ENCODE results near the gene TTC39A.
"Not testable (repeated sequence)": the region's sequence is repeated elsewhere in the genome, so short reads cannot be mapped to it uniquely, and the experiment has no call there.

Gene TTC39A

GRCh38 chr1:51265618-51266017 is 64.7 kb downstream of the TTC39A start:
- Histone ChIP-seq H3K27ac (ENCODE audit: low read depth, low read length) (no peak overlapping the region), H3K4me1 (ENCODE audit: control insufficient read depth, insufficient read depth, low read length) (peaks cover 16% of the 10 kb centered on the region; the same call in 1 of the 2 replicates), H3K27me3 (ENCODE audit: control insufficient read depth, insufficient read depth, low read length) (no peaks in the 10 kb centered on the region), H3K4me3 (ENCODE audit: low read depth, low read length) (no peak overlapping the region), H3K9me3 (ENCODE audit: control insufficient read depth, insufficient read depth, low read depth, low read length) (no peaks in the 10 kb centered on the region), H3K36me3 (ENCODE audit: control insufficient read depth, insufficient read depth, low read length) (peaks cover 9% of the 10 kb centered on the region), H3K9ac (ENCODE audit: low read length) (no peak overlapping the region)

GRCh38 chr1:51264451-51264850 is 65.9 kb downstream of the TTC39A start:
- Histone ChIP-seq H3K27me3 (ENCODE audit: control insufficient read depth, insufficient read depth, low read length) (no peaks in the 10 kb centered on the region), H3K27ac (ENCODE audit: low read depth, low read length) (no peak overlapping the region), H3K4me3 (ENCODE audit: low read depth, low read length) (no peak overlapping the region), H3K4me1 (ENCODE audit: control insufficient read depth, insufficient read depth, low read length) (peaks cover 16% of the 10 kb centered on the region; the same call in 1 of the 2 replicates), H3K9me3 (ENCODE audit: control insufficient read depth, insufficient read depth, low read depth, low read length) (no peaks in the 10 kb centered on the region), H3K9ac (ENCODE audit: low read length) (no peak overlapping the region), H3K36me3 (ENCODE audit: control insufficient read depth, insufficient read depth, low read length) (peaks cover 2% of the 10 kb centered on the region; the same call in 1 of the 2 replicates)

- Histone ChIP-seq H3K36me3 (ENCODE audit: control insufficient read depth, insufficient read depth, low read length) (peaks cover 2% of the 10 kb centered on the region; the same call in 1 of the 2 replicates), H3K27ac (ENCODE audit: low read depth, low read length) (no peak overlapping the region), H3K4me3 (ENCODE audit: low read depth, low read length) (no peak overlapping the region), H3K9ac (ENCODE audit: low read length) (no peak overlapping the region), H3K9me3 (ENCODE audit: control insufficient read depth, insufficient read depth, low read depth, low read length) (no peaks in the 10 kb centered on the region), H3K27me3 (ENCODE audit: control insufficient read depth, insufficient read depth, low read length) (no peaks in the 10 kb centered on the region), H3K4me1 (ENCODE audit: control insufficient read depth, insufficient read depth, low read length) (peaks cover 16% of the 10 kb centered on the region; the same call in 1 of the 2 replicates)
Observed at GRCh38 chr1:51263147-51263877, 67.0 kb downstream of the TTC39A start.

- no peaks in the 10 kb centered on the region for H3K4me1 ChIP-seq (ENCODE audit: control insufficient read depth, insufficient read depth, low read length)
- H3K27me3 ChIP-seq (ENCODE audit: control insufficient read depth, insufficient read depth, low read length), result no peaks in the 10 kb centered on the region
- no peak overlapping the region for H3K9ac ChIP-seq (ENCODE audit: low read length)
- H3K4me3 ChIP-seq (ENCODE audit: low read depth, low read length), result no peak overlapping the region
- H3K27ac ChIP-seq (ENCODE audit: low read depth, low read length), result no peak overlapping the region
- no peaks in the 10 kb centered on the region for H3K9me3 ChIP-seq (ENCODE audit: control insufficient read depth, insufficient read depth, low read depth, low read length)
- no peaks in the 10 kb centered on the region for H3K36me3 ChIP-seq (ENCODE audit: control insufficient read depth, insufficient read depth, low read length)
Observed at GRCh38 chr1:51255331-51255730, 75.0 kb downstream of the TTC39A start.

- no peak overlapping the region for H3K27ac ChIP-seq (ENCODE audit: low read depth, low read length)
- no peak overlapping the region for H3K9ac ChIP-seq (ENCODE audit: low read length)
- no peaks in the 10 kb centered on the region for H3K4me1 ChIP-seq (ENCODE audit: control insufficient read depth, insufficient read depth, low read length)
- H3K9me3 ChIP-seq (ENCODE audit: control insufficient read depth, insufficient read depth, low read depth, low read length), result no peaks in the 10 kb centered on the region
- H3K27me3 ChIP-seq (ENCODE audit: control insufficient read depth, insufficient read depth, low read length), result no peaks in the 10 kb centered on the region
- no peaks in the 10 kb centered on the region for H3K36me3 ChIP-seq (ENCODE audit: control insufficient read depth, insufficient read depth, low read length)
- no peak overlapping the region for H3K4me3 ChIP-seq (ENCODE audit: low read depth, low read length)
Observed at GRCh38 chr1:51253691-51254090, 76.7 kb downstream of the TTC39A start.

- Histone ChIP-seq H3K27ac (ENCODE audit: low read depth, low read length) (no peak overlapping the region), H3K9ac (ENCODE audit: low read length) (no peak overlapping the region), H3K27me3 (ENCODE audit: control insufficient read depth, insufficient read depth, low read length) (no peaks in the 10 kb centered on the region), H3K36me3 (ENCODE audit: control insufficient read depth, insufficient read depth, low read length) (no peaks in the 10 kb centered on the region), H3K4me1 (ENCODE audit: control insufficient read depth, insufficient read depth, low read length) (no peaks in the 10 kb centered on the region), H3K4me3 (ENCODE audit: low read depth, low read length) (no peak overlapping the region), H3K9me3 (ENCODE audit: control insufficient read depth, insufficient read depth, low read depth, low read length) (no peaks in the 10 kb centered on the region)
Observed at GRCh38 chr1:51252366-51252765, 78.0 kb downstream of the TTC39A start.

- H3K27ac ChIP-seq (ENCODE audit: low read depth, low read length); H3K27me3 ChIP-seq (ENCODE audit: control insufficient read depth, insufficient read depth, low read length); H3K36me3 ChIP-seq (ENCODE audit: control insufficient read depth, insufficient read depth, low read length); H3K4me1 ChIP-seq (ENCODE audit: control insufficient read depth, insufficient read depth, low read length); H3K4me3 ChIP-seq (ENCODE audit: low read depth, low read length); H3K9me3 ChIP-seq (ENCODE audit: control insufficient read depth, insufficient read depth, low read depth, low read length); H3K9ac ChIP-seq (ENCODE audit: low read length): not testable (repeated sequence)
Observed at GRCh38 chr1:51251165-51251564, 79.2 kb downstream of the TTC39A start.

- not testable (repeated sequence) for H3K4me3 ChIP-seq (ENCODE audit: low read depth, low read length); H3K27ac ChIP-seq (ENCODE audit: low read depth, low read length); H3K9ac ChIP-seq (ENCODE audit: low read length); H3K9me3 ChIP-seq (ENCODE audit: control insufficient read depth, insufficient read depth, low read depth, low read length); H3K36me3 ChIP-seq (ENCODE audit: control insufficient read depth, insufficient read depth, low read length); H3K4me1 ChIP-seq (ENCODE audit: control insufficient read depth, insufficient read depth, low read length); H3K27me3 ChIP-seq (ENCODE audit: control insufficient read depth, insufficient read depth, low read length)
Observed at GRCh38 chr1:51250729-51251128, 79.6 kb downstream of the TTC39A start.

GRCh38 chr1:51249445-51249844 is 80.9 kb downstream of the TTC39A start:
- Histone ChIP-seq H3K9me3 (ENCODE audit: control insufficient read depth, insufficient read depth, low read depth, low read length) (no peaks in the 10 kb centered on the region), H3K36me3 (ENCODE audit: control insufficient read depth, insufficient read depth, low read length) (no peaks in the 10 kb centered on the region), H3K4me1 (ENCODE audit: control insufficient read depth, insufficient read depth, low read length) (no peaks in the 10 kb centered on the region), H3K4me3 (ENCODE audit: low read depth, low read length) (no peak overlapping the region), H3K27ac (ENCODE audit: low read depth, low read length) (no peak overlapping the region), H3K9ac (ENCODE audit: low read length) (no peak overlapping the region), H3K27me3 (ENCODE audit: control insufficient read depth, insufficient read depth, low read length) (no peaks in the 10 kb centered on the region)

- H3K4me3 ChIP-seq (ENCODE audit: low read depth, low read length), result no peak overlapping the region
- H3K9ac ChIP-seq (ENCODE audit: low read length), result no peak overlapping the region
- no peaks in the 10 kb centered on the region for H3K4me1 ChIP-seq (ENCODE audit: control insufficient read depth, insufficient read depth, low read length)
- no peaks in the 10 kb centered on the region for H3K9me3 ChIP-seq (ENCODE audit: control insufficient read depth, insufficient read depth, low read depth, low read length)
- H3K27ac ChIP-seq (ENCODE audit: low read depth, low read length), result no peak overlapping the region
- peaks cover 3% of the 10 kb centered on the region; the same call in 1 of the 2 replicates for H3K36me3 ChIP-seq (ENCODE audit: control insufficient read depth, insufficient read depth, low read length)
- H3K27me3 ChIP-seq (ENCODE audit: control insufficient read depth, insufficient read depth, low read length), result no peaks in the 10 kb centered on the region
Observed at GRCh38 chr1:51247499-51247898, 82.9 kb downstream of the TTC39A start.

- no peak overlapping the region for H3K9ac ChIP-seq (ENCODE audit: low read length)
- peaks cover 3% of the 10 kb centered on the region; the same call in 1 of the 2 replicates for H3K36me3 ChIP-seq (ENCODE audit: control insufficient read depth, insufficient read depth, low read length)
- H3K4me3 ChIP-seq (ENCODE audit: low read depth, low read length), result no peak overlapping the region
- H3K9me3 ChIP-seq (ENCODE audit: control insufficient read depth, insufficient read depth, low read depth, low read length), result no peaks in the 10 kb centered on the region
- no peaks in the 10 kb centered on the region for H3K4me1 ChIP-seq (ENCODE audit: control insufficient read depth, insufficient read depth, low read length)
- no peak overlapping the region for H3K27ac ChIP-seq (ENCODE audit: low read depth, low read length)
- H3K27me3 ChIP-seq (ENCODE audit: control insufficient read depth, insufficient read depth, low read length), result no peaks in the 10 kb centered on the region
Observed at GRCh38 chr1:51247022-51247421, 83.3 kb downstream of the TTC39A start.
